B cell (primary cell): ENCODE data around the gene DACH2.

Source experiments
- EZH2 ChIP-seq: IDR thresholded peaks from 2 replicates; pipeline ENCODE4 v1.6.1; 2012; ENCODE audit warnings: borderline replicate concordance, low read depth, mild to moderate bottlenecking, moderate library complexity, low read length; ENCODE audit not compliant: insufficient read depth, poor library complexity, severe bottlenecking
- TF ChIP-seq, protein P1 (sequence below): fragments of 200-600 bp; IDR thresholded peaks from one replicate; pipeline ENCODE4 v1.8.0; 2022; ENCODE audit warnings: antibody characterized with exemption, mild to moderate bottlenecking

DNA sequence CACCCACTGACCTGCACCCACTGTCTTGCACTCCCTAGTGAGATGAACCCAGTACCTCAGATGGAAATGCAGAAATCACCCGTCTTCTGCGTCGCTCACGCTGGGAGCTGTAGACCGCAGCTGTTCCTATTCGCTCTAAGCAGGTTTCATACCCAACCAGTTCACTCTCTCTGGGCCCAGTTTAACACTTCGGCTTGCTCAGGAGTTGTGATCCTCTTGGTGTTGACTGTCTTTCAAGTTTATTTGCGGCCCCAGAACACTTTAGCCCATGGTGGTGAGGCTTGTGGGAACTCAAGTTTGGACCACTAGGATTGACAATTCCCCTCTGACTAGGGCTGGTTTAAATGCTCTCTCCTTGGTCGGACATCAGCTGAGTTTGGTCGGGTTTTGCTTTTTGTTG lies 147.0 kb downstream of the DACH2 start:
- TF ChIP-seq EZH2, result no peak
- TF ChIP-seq, protein P1, sequence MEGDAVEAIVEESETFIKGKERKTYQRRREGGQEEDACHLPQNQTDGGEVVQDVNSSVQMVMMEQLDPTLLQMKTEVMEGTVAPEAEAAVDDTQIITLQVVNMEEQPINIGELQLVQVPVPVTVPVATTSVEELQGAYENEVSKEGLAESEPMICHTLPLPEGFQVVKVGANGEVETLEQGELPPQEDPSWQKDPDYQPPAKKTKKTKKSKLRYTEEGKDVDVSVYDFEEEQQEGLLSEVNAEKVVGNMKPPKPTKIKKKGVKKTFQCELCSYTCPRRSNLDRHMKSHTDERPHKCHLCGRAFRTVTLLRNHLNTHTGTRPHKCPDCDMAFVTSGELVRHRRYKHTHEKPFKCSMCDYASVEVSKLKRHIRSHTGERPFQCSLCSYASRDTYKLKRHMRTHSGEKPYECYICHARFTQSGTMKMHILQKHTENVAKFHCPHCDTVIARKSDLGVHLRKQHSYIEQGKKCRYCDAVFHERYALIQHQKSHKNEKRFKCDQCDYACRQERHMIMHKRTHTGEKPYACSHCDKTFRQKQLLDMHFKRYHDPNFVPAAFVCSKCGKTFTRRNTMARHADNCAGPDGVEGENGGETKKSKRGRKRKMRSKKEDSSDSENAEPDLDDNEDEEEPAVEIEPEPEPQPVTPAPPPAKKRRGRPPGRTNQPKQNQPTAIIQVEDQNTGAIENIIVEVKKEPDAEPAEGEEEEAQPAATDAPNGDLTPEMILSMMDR, result no peak
